ENCODE measurements around the gene TAS1R1.

The TAS1R1 gene

GRCh38 chr1:6574818-6575217 is 19.7 kb downstream of the TAS1R1 start:
- no peak for DNase-seq

GRCh38 chr1:6577831-6578525 is 22.9 kb downstream of the TAS1R1 start:
- DNase-seq: no peak

GRCh38 chr1:6578624-6579373 is 23.7 kb downstream of the TAS1R1 start:
- DNase-seq: no peak

GRCh38 chr1:6579374-6580118 is 24.4 kb downstream of the TAS1R1 start, which contains the start of gene ZBTB48:
TSS of gene ZBTB48 (plus strand) at chr1:6579994. CDS start at chr1:6580610, 616 bp downstream.
- peak; percentile 99 for DNase-seq

- DNase-seq: no peak
Observed at GRCh38 chr1:6580119-6580592, 25.0 kb downstream of the TAS1R1 start.

GRCh38 chr1:6580593-6581409 is 25.7 kb downstream of the TAS1R1 start:
- no peak for DNase-seq

GRCh38 chr1:6581561-6582305 is 26.6 kb downstream of the TAS1R1 start:
- no peak for DNase-seq

- DNase-seq: no peak
Observed at GRCh38 chr1:6582370-6582769, 27.3 kb downstream of the TAS1R1 start.

GRCh38 chr1:6584126-6585080 is 29.3 kb downstream of the TAS1R1 start:
- DNase-seq: no peak

- no peak for DNase-seq
Observed at GRCh38 chr1:6585081-6585722, 30.1 kb downstream of the TAS1R1 start.

- DNase-seq: no peak
Observed at GRCh38 chr1:6585841-6586240, 30.7 kb downstream of the TAS1R1 start.

GRCh38 chr1:6586404-6586816 is 31.3 kb downstream of the TAS1R1 start:
- no peak for DNase-seq

GRCh38 chr1:6587261-6588005 is 32.3 kb downstream of the TAS1R1 start:
- no peak for DNase-seq

- no peak for DNase-seq
Observed at GRCh38 chr1:6588128-6588892, 33.2 kb downstream of the TAS1R1 start.

GRCh38 chr1:6588893-6589520 is 33.9 kb downstream of the TAS1R1 start:
- no peak for DNase-seq

- no peak for DNase-seq
Observed at GRCh38 chr1:6590046-6590445, 34.9 kb downstream of the TAS1R1 start.

GRCh38 chr1:6591222-6591621 is 36.1 kb downstream of the TAS1R1 start:
- no peak for DNase-seq

- DNase-seq: no peak
Observed at GRCh38 chr1:6591644-6592043, 36.5 kb downstream of the TAS1R1 start.
